ENCODE data around the gene TMF1. TPM values are rescaled to one million over a fixed set of nuclear protein-coding genes. Genes with fewer than 3 reads are reported as not detected.

TMF1 gene
- total and polyA plus RNA-seq, 2 of the 8 experiments (the other 6 are each of a cell fraction or from before 2014, with no cell fraction given), result 1.4 to 18.3 TPM

DNA sequence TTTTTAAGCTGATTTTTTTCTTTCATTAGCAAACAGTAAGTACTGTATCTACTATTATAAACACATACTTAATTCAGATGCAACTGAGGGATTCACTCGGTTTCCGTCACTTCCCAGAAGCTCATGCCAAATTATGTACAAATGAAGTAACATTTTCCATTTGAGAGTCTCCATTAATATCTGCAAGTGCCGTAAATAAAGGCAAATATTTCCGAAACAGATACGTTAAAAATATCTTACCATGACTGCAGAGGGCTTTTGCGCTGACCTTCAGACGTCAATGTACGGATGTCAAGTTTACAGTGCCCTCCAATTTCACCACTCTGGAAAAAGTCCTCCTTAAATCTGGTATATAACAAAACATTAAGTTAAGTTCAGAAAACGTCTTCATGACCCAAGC is 48.0 kb downstream of the TMF1 start:
- Histone ChIP-seq H3K4me1 (replicated peaks in 1 of 4; ENCODE audit: control insufficient read depth in 3 of 4, insufficient read depth in 4 of 4, low read length in 3 of 4) (peaks cover 0 to 5% (median 4%) of the 10 kb centered on the region in 4 experiments; a peak in 5 of 7 replicates), H3K4me2 (ENCODE audit: insufficient read depth in 1 of 2, low read depth in 2 of 2, low read length in 2 of 2) (no peak overlapping the region), H3K27ac (ENCODE audit: low read depth, low read length) (no peak overlapping the region), H4K91ac (replicated peaks; ENCODE audit: insufficient read length, low read length) (no peak overlapping the region), H4K8ac (ENCODE audit: extremely low read depth, insufficient read depth, low read length) (no peak overlapping the region), H3K79me2 (ENCODE audit: control insufficient read depth in 1 of 2, insufficient read depth in 2 of 2, low read length in 2 of 2) (no peaks in the 10 kb centered on the region), H3K18ac (ENCODE audit: extremely low read depth, low read length) (no peak overlapping the region), H3K4ac (replicated peaks; ENCODE audit: insufficient read length, low read depth, low read length) (no peak overlapping the region), H3K79me1 (ENCODE audit: low read depth, low read length) (no peaks in the 10 kb centered on the region), H4K20me1 (replicated peaks in 1 of 2; ENCODE audit: control insufficient read depth in 1 of 2, insufficient read depth in 2 of 2, low read length in 2 of 2) (no peaks in the 10 kb centered on the region), H2BK20ac (ENCODE audit: low read length) (no peak overlapping the region), H3K4me3 (ENCODE audit: extremely low read depth in 1 of 4, insufficient read depth in 2 of 4, low read depth in 3 of 4, low read length in 4 of 4) (no peak overlapping the region), H3K14ac (ENCODE audit: insufficient read length) (no peak overlapping the region), H2BK15ac (ENCODE audit: low read length) (no peak overlapping the region), H2BK5ac (ENCODE audit: low read depth, low read length) (no peak overlapping the region), H3K36me3 (ENCODE audit: control insufficient read depth in 2 of 4, insufficient read depth in 4 of 4, low read length in 3 of 4) (peaks cover 0 to 19% (median 4%) of the 10 kb centered on the region in 4 experiments; a peak in 4 of 8 replicates), H3K23me2 (ENCODE audit: low read depth, low read length) (no peaks in the 10 kb centered on the region), H2BK12ac (ENCODE audit: low read depth, low read length) (no peak overlapping the region), H3K27me3 (replicated peaks in 1 of 4; ENCODE audit: control insufficient read depth in 3 of 4, extremely low read depth in 1 of 4, insufficient read depth in 3 of 4, low read length in 3 of 4) (no peaks in the 10 kb centered on the region), H3K9me3 (ENCODE audit: insufficient read depth in 2 of 2, low read depth in 1 of 2, low read length in 1 of 2) (no peaks in the 10 kb centered on the region), H3K56ac (replicated peaks; ENCODE audit: insufficient read length, low read depth, low read length) (no peak overlapping the region), H3K9ac (replicated peaks in 1 of 4; ENCODE audit: extremely low read depth in 1 of 4, low read depth in 3 of 4, low read length in 3 of 4) (no peak overlapping the region), H2BK120ac (replicated peaks; ENCODE audit: low read depth, low read length) (no peak overlapping the region), H3K23ac (ENCODE audit: insufficient read length) (no peak overlapping the region), H2AFZ (ENCODE audit: low read length) (no peak overlapping the region), H4K5ac (ENCODE audit: insufficient read length, low read depth, low read length) (no peak overlapping the region), H2AK5ac (ENCODE audit: low read depth, low read length) (no peak overlapping the region)
- CTCF ChIA-PET (ENCODE audit: partially characterized antibody), result no interaction called here
- FAIRE-seq, result no peak
- WGBS, 2 experiments (ENCODE audit: extremely low coverage in 1 of 2, insufficient coverage in 1 of 2, insufficient read length in 1 of 2, insufficient replicate concordance in 2 of 2, low coverage in 1 of 2, low lambda C conversion rate in 2 of 2, missing lambda C conversion rate in 1 of 2), result 94% methylated on average over 9 of the region's 9 CpGs; no CpG with 5 or more reads in 1 of the 2 experiments
- POLR2A ChIA-PET (ENCODE audit: partially characterized antibody), result interaction anchor here (0.6 to 1.2 kb wide), 2 partner anchors 14 to 34 kb away, joined by 3 to 4 read pairs; no protein-coding TSS in a partner anchor
- no peak for DNase-seq (ENCODE audit: low read depth in 1 of 2, low spot score in 2 of 2)
- TF ChIP-seq TAF1 (IDR thresholded peaks at IDR 0.05; ENCODE audit: low read depth, low read length) (no peak), CBX5 (IDR thresholded peaks at IDR 0.05; ENCODE audit: low read depth, low read length) (no peak), YY1 (IDR thresholded peaks at IDR 0.05; ENCODE audit: low read depth, low read length) (no peak), KDM1A (IDR thresholded peaks at IDR 0.05; ENCODE audit: borderline replicate concordance, low read length) (no peak), SP1 (IDR thresholded peaks at IDR 0.05; ENCODE audit: low read depth, low read length) (no peak), BCL11A (IDR thresholded peaks at IDR 0.05; ENCODE audit: low read depth in 2 of 2, low read length in 2 of 2) (no peak), TAF7 (optimal IDR thresholded peaks at IDR 0.05; ENCODE audit: borderline replicate concordance, low read depth, low read length) (no peak)

Measured in H1 (cell line).